Stomach (tissue), 4 donors: Measurements from ENCODE around the gene CDNF.

ENCODE experiments used
- EP300 ChIP-seq: sonication (generic); formaldehyde crosslinking; IDR thresholded peaks from one replicate; pipeline ENCODE4 v1.6.1; 2017; ENCODE audit warnings: antibody characterized with exemption
- POLR2A ChIP-seq, 4 donors: fragments of 450-650 bp; IDR thresholded peaks; one replicate each; pipeline ENCODE4 v1.6.1; 2016; ENCODE audit warnings: antibody characterized with exemption in 4 of 4, control low read depth in 2 of 4, mild to moderate bottlenecking in 1 of 4, moderate library complexity in 1 of 4
- POLR2AphosphoS5 ChIP-seq, 3 donors: sonication (generic); formaldehyde crosslinking; IDR thresholded peaks; one replicate each; pipeline ENCODE4 v1.6.1; 2016; ENCODE audit warnings: antibody characterized with exemption in 3 of 3
- TF ChIP-seq, protein P1 (sequence below), 7 experiments: fragments of 450-650 bp in 4 of 7; fragments of 200-600 bp in 3 of 7; sonication (generic) in 3 of 7; IDR thresholded peaks; one replicate each; pipeline ENCODE4 v1.5.1; 2016 to 2019; ENCODE audit warnings: antibody characterized with exemption in 7 of 7, control low read depth in 2 of 7, mild to moderate bottlenecking in 1 of 7

GRCh38 chr10:14820010-14820774 is 17.6 kb downstream of the CDNF start:
- TF ChIP-seq, protein P1, sequence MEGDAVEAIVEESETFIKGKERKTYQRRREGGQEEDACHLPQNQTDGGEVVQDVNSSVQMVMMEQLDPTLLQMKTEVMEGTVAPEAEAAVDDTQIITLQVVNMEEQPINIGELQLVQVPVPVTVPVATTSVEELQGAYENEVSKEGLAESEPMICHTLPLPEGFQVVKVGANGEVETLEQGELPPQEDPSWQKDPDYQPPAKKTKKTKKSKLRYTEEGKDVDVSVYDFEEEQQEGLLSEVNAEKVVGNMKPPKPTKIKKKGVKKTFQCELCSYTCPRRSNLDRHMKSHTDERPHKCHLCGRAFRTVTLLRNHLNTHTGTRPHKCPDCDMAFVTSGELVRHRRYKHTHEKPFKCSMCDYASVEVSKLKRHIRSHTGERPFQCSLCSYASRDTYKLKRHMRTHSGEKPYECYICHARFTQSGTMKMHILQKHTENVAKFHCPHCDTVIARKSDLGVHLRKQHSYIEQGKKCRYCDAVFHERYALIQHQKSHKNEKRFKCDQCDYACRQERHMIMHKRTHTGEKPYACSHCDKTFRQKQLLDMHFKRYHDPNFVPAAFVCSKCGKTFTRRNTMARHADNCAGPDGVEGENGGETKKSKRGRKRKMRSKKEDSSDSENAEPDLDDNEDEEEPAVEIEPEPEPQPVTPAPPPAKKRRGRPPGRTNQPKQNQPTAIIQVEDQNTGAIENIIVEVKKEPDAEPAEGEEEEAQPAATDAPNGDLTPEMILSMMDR (IDR thresholded peaks at IDR 0.05) = no peak
- TF ChIP-seq POLR2A (IDR thresholded peaks at IDR 0.05) = no peak
- TF ChIP-seq POLR2AphosphoS5 (IDR thresholded peaks at IDR 0.05) = no peak
- no peak for TF ChIP-seq EP300
